OCI-LY3 (cell line): Measurements from ENCODE around the gene CLIC1.

Experiments used
- H2AFZ ChIP-seq: fragments of 200-600, 300-600 bp; shearing (Covaris generic); 2 replicates; pipeline ENCODE4 v1.6.0; 2014; ENCODE audit warnings: antibody characterized with exemption, low read depth, low read length
- H3K27ac ChIP-seq: fragments of 200-600, 300-600 bp; sonication (generic); 2 replicates; pipeline ENCODE4 v1.5.1; 2014; ENCODE audit warnings: mild to moderate bottlenecking, low read length, moderate library complexity, mixed read lengths
- H3K27me3 ChIP-seq: fragments of 200-600, 300-600 bp; sonication (generic); 2 replicates; pipeline ENCODE4 v1.6.1; 2014; ENCODE audit warnings: low read depth, low read length, mixed read lengths
- H3K36me3 ChIP-seq: fragments of 200-600, 300-600 bp; sonication (generic); replicated peaks from 2 replicates; pipeline ENCODE3; 2014; ENCODE audit warnings: low read depth, low read length, mixed read lengths
- H3K4me1 ChIP-seq: fragments of 300-600, 200-600 bp; sonication (generic); 2 replicates; pipeline ENCODE4 v1.6.1; 2014; ENCODE audit warnings: low read length, mixed read lengths
- H3K4me2 ChIP-seq: fragments of 200-600, 300-600 bp; sonication (generic); 2 replicates; pipeline ENCODE4 v1.6.1; 2014; ENCODE audit warnings: low read length, mixed read lengths
- H3K4me3 ChIP-seq: fragments of 300-600, 200-600 bp; sonication (generic); 2 replicates; pipeline ENCODE4 v1.5.1; 2014; ENCODE audit warnings: antibody characterized with exemption, mild to moderate bottlenecking, low read length, moderate library complexity
- H3K79me2 ChIP-seq: fragments of 300-600, 200-600 bp; shearing (Covaris generic); 2 replicates; pipeline ENCODE4 v1.6.1; 2014; ENCODE audit warnings: mild to moderate bottlenecking, low read length, mixed read lengths
- H3K9ac ChIP-seq: fragments of 300-600, 200-600 bp; shearing (Covaris generic); 2 replicates; pipeline ENCODE4 v1.6.0; 2014; ENCODE audit warnings: mild to moderate bottlenecking, low read length, moderate library complexity
- H3K9me3 ChIP-seq: fragments of 200-600, 300-600 bp; shearing (Covaris generic); 2 replicates; pipeline ENCODE4 v1.6.1; 2014; ENCODE audit warnings: low read length, mixed read lengths; ENCODE audit not compliant: insufficient read depth
- H4K20me1 ChIP-seq: fragments of 200-600, 300-600 bp; sonication (generic); 2 replicates; pipeline ENCODE4 v1.6.1; 2016; ENCODE audit warnings: low read length, mixed read lengths; ENCODE audit not compliant: insufficient read depth
- EZH2phosphoT487 ChIP-seq: fragments of 200-600 bp; shearing (Covaris generic); IDR thresholded peaks from 2 replicates; pipeline ENCODE4 v1.6.1; 2018; ENCODE audit warnings: antibody characterized with exemption, mixed run types, low read depth
- TF ChIP-seq, protein P1 (sequence below): fragments of 200-600, 300-600 bp; sonication (generic); IDR thresholded peaks from 2 replicates; pipeline ENCODE4 v1.5.1; 2014; ENCODE audit warnings: antibody characterized with exemption, low read length, low read depth

Gene CLIC1

DNA sequence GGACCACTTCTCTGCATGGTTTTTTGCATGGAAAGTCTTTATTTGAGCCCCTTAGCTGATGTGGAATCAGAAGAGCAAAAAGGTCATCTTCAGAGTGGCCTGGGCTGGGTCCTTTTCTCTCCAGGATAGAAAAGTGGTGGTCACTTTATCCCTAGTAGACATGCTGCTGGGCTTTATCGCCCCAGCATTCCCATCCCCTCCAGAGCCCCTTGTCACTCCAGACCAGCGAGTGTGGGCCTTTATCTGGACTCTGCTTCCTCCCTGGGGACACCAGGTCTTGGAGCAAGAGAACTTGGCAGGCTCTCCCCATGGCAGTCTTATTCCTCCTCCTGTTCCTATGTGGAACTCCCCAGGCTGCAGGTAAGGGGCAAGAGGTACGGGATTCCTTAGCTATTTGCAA, 29.7 kb downstream of the CLIC1 start, which contains the start of gene LY6G6F:
Gene LY6G6F (plus strand): TSS at position 268 of the 400 bp plus-strand sequence. CDS start 41 bp downstream, at position 309.
- no peak within 1 kb of the TSS for H3K27ac ChIP-seq
- H3K4me3 ChIP-seq, result no peak within 1 kb of the TSS
- no peak within 1 kb of the TSS for H2AFZ ChIP-seq
- H3K4me1 ChIP-seq, result peaks cover 17% of the 10 kb centered on the region
- H3K9ac ChIP-seq, result no peak within 1 kb of the TSS
- no peaks in the 10 kb centered on the region for H3K27me3 ChIP-seq
- H4K20me1 ChIP-seq, result no peaks in the 10 kb centered on the region
- H3K36me3 ChIP-seq, result no peaks in the 10 kb centered on the region
- TF ChIP-seq, protein P1, sequence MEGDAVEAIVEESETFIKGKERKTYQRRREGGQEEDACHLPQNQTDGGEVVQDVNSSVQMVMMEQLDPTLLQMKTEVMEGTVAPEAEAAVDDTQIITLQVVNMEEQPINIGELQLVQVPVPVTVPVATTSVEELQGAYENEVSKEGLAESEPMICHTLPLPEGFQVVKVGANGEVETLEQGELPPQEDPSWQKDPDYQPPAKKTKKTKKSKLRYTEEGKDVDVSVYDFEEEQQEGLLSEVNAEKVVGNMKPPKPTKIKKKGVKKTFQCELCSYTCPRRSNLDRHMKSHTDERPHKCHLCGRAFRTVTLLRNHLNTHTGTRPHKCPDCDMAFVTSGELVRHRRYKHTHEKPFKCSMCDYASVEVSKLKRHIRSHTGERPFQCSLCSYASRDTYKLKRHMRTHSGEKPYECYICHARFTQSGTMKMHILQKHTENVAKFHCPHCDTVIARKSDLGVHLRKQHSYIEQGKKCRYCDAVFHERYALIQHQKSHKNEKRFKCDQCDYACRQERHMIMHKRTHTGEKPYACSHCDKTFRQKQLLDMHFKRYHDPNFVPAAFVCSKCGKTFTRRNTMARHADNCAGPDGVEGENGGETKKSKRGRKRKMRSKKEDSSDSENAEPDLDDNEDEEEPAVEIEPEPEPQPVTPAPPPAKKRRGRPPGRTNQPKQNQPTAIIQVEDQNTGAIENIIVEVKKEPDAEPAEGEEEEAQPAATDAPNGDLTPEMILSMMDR, result no peak
- no peak for TF ChIP-seq EZH2phosphoT487
- H3K9me3 ChIP-seq, result no peaks in the 10 kb centered on the region
- H3K4me2 ChIP-seq, result no peak within 1 kb of the TSS
- H3K79me2 ChIP-seq, result peaks cover 14% of the 10 kb centered on the region

DNA sequence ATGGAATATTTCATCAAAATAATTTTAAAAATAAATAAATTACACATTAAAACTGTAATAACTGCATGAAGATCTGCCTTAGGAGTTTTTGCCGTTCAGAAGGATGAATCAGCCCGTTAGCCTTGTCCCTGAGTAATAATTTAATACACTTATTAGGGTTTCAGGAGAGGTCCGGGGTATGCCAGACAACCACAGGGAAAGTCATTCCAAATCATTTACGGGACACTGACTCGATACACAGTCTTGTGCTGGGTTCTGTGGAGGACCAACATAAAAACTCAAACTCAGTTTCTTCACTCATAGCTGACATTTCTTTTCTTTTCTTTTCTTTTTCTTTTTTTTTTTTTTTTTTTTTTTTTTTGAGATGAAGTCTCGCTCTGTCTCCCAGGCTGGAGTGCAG, 30.4 kb downstream of the CLIC1 start:
- H3K27ac ChIP-seq, result no peak overlapping the region
- no peak overlapping the region for H3K4me3 ChIP-seq
- no peaks in the 10 kb centered on the region for H3K27me3 ChIP-seq
- H4K20me1 ChIP-seq, result no peaks in the 10 kb centered on the region
- no peak overlapping the region for H3K4me2 ChIP-seq
- H3K79me2 ChIP-seq, result peaks cover 18% of the 10 kb centered on the region
- no peak overlapping the region for H3K9ac ChIP-seq
- H3K4me1 ChIP-seq, result peaks cover 18% of the 10 kb centered on the region
- no peaks in the 10 kb centered on the region for H3K36me3 ChIP-seq
- H3K9me3 ChIP-seq, result no peaks in the 10 kb centered on the region
- no peak overlapping the region for H2AFZ ChIP-seq
- TF ChIP-seq EZH2phosphoT487, result no peak
- TF ChIP-seq, protein P1, result no peak

DNA sequence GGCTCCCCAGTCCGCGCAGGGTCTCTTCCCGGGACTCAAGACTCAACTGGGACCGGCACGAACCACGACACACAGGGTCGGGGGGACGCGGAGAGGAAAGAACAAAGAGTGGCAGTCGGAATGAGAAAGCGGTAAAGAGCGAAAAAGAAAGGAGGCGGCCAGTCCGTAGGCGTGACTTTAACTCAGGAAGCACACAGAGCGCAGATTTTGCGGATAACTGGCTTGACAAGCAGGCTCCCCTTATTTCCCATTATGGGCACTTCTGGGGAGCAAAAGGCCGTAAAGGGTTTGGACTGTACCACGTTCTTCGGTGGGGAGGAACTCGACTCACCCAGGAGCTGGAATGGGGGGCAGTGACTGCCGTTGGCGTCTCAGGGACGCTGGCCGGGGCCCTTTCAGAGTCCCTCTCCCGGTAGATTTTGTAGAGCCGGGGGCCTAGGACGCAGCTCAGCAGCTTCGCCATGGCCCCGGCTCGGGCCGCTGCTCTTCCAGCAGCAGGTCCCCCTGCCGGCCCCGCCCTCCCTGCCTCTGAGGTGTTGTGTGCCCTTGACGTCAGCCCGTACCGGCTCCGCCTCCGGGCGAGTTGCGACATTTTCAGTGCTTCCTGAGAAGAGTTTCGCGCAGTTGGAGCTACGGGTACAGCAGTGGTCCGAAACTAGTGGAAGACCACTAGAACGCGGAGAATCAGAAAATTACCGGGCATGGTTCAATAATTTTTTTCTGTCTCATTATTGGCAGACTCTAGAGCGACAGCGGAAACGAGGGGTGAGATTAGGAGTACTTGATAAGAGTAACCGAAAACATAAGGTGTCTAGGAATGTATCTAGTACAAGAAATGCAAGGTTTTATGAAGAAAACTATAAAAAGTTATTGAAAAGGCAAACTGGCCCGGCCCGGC, 33.3 kb downstream of the CLIC1 start, which contains the start of gene ABHD16A:
Gene ABHD16A (minus strand): TSS at position 506 of the 898 bp plus-strand sequence. CDS start 43 bp downstream, at position 463.
- H3K27me3 ChIP-seq, result no peaks in the 10 kb centered on the region
- peaks cover 18% of the 10 kb centered on the region for H3K79me2 ChIP-seq
- peaks cover 12% of the 10 kb centered on the region for H3K4me1 ChIP-seq
- peak within 1 kb of the TSS; percentile 100 for H3K4me2 ChIP-seq
- peak within 1 kb of the TSS; percentile 76 for H2AFZ ChIP-seq
- no peaks in the 10 kb centered on the region for H3K36me3 ChIP-seq
- no peaks in the 10 kb centered on the region for H3K9me3 ChIP-seq
- peak within 1 kb of the TSS; percentile 69 for H3K27ac ChIP-seq
- peak within 1 kb of the TSS; percentile 96 for H3K4me3 ChIP-seq
- TF ChIP-seq, protein P1, result no peak
- no peak for TF ChIP-seq EZH2phosphoT487
- peak within 1 kb of the TSS; percentile 86 for H3K9ac ChIP-seq
- no peaks in the 10 kb centered on the region for H4K20me1 ChIP-seq

DNA sequence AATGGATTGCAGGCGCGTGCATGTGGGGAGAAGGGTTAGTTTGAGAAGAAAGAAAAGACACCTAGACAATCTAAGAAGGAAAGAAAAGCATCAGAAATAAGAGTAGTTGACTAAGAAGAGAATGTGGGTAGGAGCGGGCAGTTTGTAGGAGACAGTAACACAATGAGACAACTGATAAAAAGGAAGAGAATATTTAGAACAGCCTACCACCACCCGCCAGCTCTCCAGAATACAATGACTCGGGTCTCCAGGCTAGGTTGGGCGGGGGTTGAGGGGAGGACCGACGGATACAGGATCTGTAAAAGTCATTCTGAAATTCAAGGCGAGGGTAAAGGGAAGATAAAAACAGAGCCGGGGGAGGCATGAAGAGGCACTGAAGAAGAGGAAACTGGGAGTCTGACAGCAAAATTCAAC, 33.9 kb downstream of the CLIC1 start:
- peak overlapping the region; percentile 86 for H3K9ac ChIP-seq
- peaks cover 18% of the 10 kb centered on the region for H3K79me2 ChIP-seq
- H3K4me1 ChIP-seq, result peaks cover 12% of the 10 kb centered on the region
- TF ChIP-seq, protein P1, result no peak
- no peak for TF ChIP-seq EZH2phosphoT487
- H3K4me3 ChIP-seq, result peak overlapping the region; percentile 96
- no peaks in the 10 kb centered on the region for H3K27me3 ChIP-seq
- peak overlapping the region; percentile 100 for H3K4me2 ChIP-seq
- H4K20me1 ChIP-seq, result no peaks in the 10 kb centered on the region
- no peak overlapping the region for H2AFZ ChIP-seq
- H3K9me3 ChIP-seq, result no peaks in the 10 kb centered on the region
- no peak overlapping the region for H3K27ac ChIP-seq
- H3K36me3 ChIP-seq, result no peaks in the 10 kb centered on the region
